PC-3 (cell line): ENCODE data around the gene KLF13. TPM values are rescaled to one million over a fixed set of nuclear protein-coding genes. Genes with fewer than 3 reads are reported as not detected.

Experiments
- ATAC-seq: fragments of 200-7000 bp; cut with Tn5 transposase; 2 replicates; pipeline ENCODE4 v1.9.1; 2020; ENCODE audit warnings: mild to moderate bottlenecking, moderate library complexity
- BruUV-seq: library from RNA; stranded (reverse); fragments of 400-500 nt; replicated peaks from 2 replicates; lab custom pipeline; 2021; lab: Mats Ljungman, UMichigan
- CTCF ChIA-PET: fragments of 300-600 bp; sonication (Branson Sonifier 250); formaldehyde crosslinking; loops from one replicate; lab custom pipeline; 2022; ENCODE audit warnings: antibody characterized with exemption; lab: Charles Lee
- POLR2A ChIA-PET: fragments of 300-600 bp; sonication (Branson Sonifier 250); formaldehyde crosslinking; loops from one replicate; lab custom pipeline; 2022; ENCODE audit warnings: antibody characterized with exemption; ENCODE audit not compliant: unreplicated experiment; lab: Charles Lee
- DNase-seq: peaks from one replicate; pipeline ENCODE4 v3.0.0-alpha.2; 2015
- H2AFZ ChIP-seq: fragments of 300-600 bp; sonication (generic); 2 replicates; pipeline ENCODE4 v1.6.0; 2016; ENCODE audit warnings: antibody characterized with exemption, low read length
- H3F3A ChIP-seq: fragments of 300-600 bp; sonication (generic); one replicate; pipeline ENCODE4 v1.6.0; 2017; ENCODE audit warnings: antibody characterized with exemption, low read length, control low read depth, mild to moderate bottlenecking; ENCODE audit not compliant: unreplicated experiment
- H3K27ac ChIP-seq: fragments of 300-600 bp; sonication (generic); 2 replicates; pipeline ENCODE4 v1.5.1; 2016; ENCODE audit warnings: mild to moderate bottlenecking, low read length
- H3K27me3 ChIP-seq: fragments of 300-600 bp; sonication (generic); 2 replicates; pipeline ENCODE4 v1.6.1; 2016; ENCODE audit warnings: low read length, mixed read lengths
- H3K36me3 ChIP-seq: fragments of 300-600 bp; sonication (generic); 2 replicates; pipeline ENCODE4 v1.6.1; 2016; ENCODE audit warnings: low read depth, mixed run types, low read length, mixed read lengths
- H3K4me1 ChIP-seq: fragments of 300-600 bp; sonication (generic); 2 replicates; pipeline ENCODE4 v1.5.1; 2016; ENCODE audit warnings: low read length; ENCODE audit not compliant: insufficient read depth
- H3K4me2 ChIP-seq: fragments of 300-600 bp; sonication (generic); 2 replicates; pipeline ENCODE4 v1.6.0; 2016; ENCODE audit warnings: low read length
- H3K4me3 ChIP-seq: fragments of 300-600 bp; sonication (generic); 2 replicates; pipeline ENCODE4 v1.5.1; 2016; ENCODE audit warnings: mild to moderate bottlenecking, low read length, mixed read lengths
- H3K79me2 ChIP-seq: fragments of 300-600 bp; sonication (generic); 2 replicates; pipeline ENCODE4 v1.6.1; 2017; ENCODE audit warnings: low read length, mixed read lengths
- H3K9ac ChIP-seq: fragments of 300-600 bp; sonication (generic); 2 replicates; pipeline ENCODE4 v1.6.0; 2016; ENCODE audit warnings: mild to moderate bottlenecking, low read length
- H3K9me2 ChIP-seq: fragments of 300-600 bp; sonication (generic); replicated peaks from 2 replicates; pipeline ENCODE4 v1.6.1; 2016; ENCODE audit warnings: mixed run types, low read length, mixed read lengths
- H3K9me3 ChIP-seq: fragments of 300-600 bp; sonication (generic); 2 replicates; pipeline ENCODE4 v1.6.1; 2016; ENCODE audit warnings: low read length, mixed read lengths
- H4K20me1 ChIP-seq: fragments of 300-600 bp; sonication (generic); 2 replicates; pipeline ENCODE4 v1.6.1; 2016; ENCODE audit warnings: low read length, mixed read lengths
- EZH2 ChIP-seq: fragments of 300-600 bp; sonication (generic); IDR thresholded peaks from one replicate; pipeline ENCODE4 v1.6.1; 2017; ENCODE audit warnings: antibody characterized with exemption, mild to moderate bottlenecking, low read length; ENCODE audit not compliant: unreplicated experiment
- EZH2phosphoT487 ChIP-seq: fragments of 300-600 bp; sonication (generic); IDR thresholded peaks from 2 replicates; pipeline ENCODE4 v1.6.1; 2018; ENCODE audit warnings: mild to moderate bottlenecking, antibody characterized with exemption, low read length, borderline replicate concordance
- intact Hi-C: fragments of 100-400 bp; cut with micrococcal nuclease; formaldehyde crosslinking; loops from 2 replicates; pipeline ENCODE4 v1.9.0; 2023
- total RNA-seq: library from RNA; depleted of rRNA; stranded (reverse); fragments of >200 nt; gene quantifications from 2 replicates; pipeline ENCODE4 v1.2.3, GENCODE V29; 2014
- TF ChIP-seq, protein P1 (sequence below): fragments of 300-600 bp; sonication (generic); conservative IDR thresholded peaks from 2 replicates; pipeline ENCODE4 v1.5.1; 2017; ENCODE audit warnings: antibody characterized with exemption, low read depth, mild to moderate bottlenecking, low read length

Gene KLF13
- total RNA-seq, 1 experiment from 2014 or later: 11.4 TPM

DNA sequence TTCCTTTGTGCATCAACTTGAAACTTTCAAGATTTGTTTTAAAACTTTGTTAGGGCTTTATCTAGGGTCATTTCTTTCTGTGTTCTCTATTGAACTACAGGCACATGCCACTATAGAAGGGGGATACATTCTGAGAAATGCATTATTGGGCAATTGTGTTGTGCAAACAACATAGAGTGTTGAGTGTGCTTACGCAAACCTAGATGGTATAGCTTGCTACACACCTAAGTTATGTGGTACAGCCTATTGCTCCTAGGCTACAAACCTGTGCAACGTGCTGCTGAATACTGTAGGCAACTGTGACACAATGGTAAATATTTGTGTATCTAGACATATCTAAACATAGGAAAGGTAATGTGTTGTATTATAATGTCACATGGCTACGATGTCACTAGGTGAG is 33.0 kb upstream of the KLF13 start:
- POLR2A ChIA-PET: no interaction called here
- intact Hi-C loops: no loop called here

DNA sequence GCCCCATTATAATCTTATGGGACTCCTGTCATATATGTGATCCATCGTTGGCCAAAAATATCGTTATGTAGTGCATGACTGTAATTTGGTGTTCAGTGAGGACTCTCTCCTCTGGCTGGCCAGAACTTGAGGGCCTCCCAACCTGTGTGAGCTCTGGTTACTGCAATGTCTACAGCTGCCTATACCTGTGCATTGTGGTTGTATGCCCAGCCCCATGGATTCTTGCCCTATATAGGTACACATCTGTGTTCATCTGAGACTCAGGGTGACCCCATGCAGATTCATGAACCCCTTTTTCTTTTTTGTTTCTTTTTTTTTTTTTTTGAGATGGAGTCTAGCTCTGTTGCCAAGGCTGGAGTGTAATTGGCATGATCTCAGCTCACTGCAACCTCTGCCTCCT is 32.6 kb upstream of the KLF13 start:
- no peak overlapping the region for H3K27ac ChIP-seq
- H3K9me3 ChIP-seq: no peaks in the 10 kb centered on the region
- no TSS peak for BruUV-seq
- H3K27me3 ChIP-seq: peaks cover 37% of the 10 kb centered on the region; the same call in 1 of the 2 replicates
- no peak overlapping the region for H3K4me2 ChIP-seq
- H3F3A ChIP-seq: no peaks in the 10 kb centered on the region
- DNase-seq (no peak), ATAC-seq (no peak)
- H3K79me2 ChIP-seq: no peaks in the 10 kb centered on the region
- intact Hi-C loops: no loop called here
- no peaks in the 10 kb centered on the region for H3K9me2 ChIP-seq
- POLR2A ChIA-PET: no interaction called here
- H3K4me3 ChIP-seq: no peak overlapping the region
- H4K20me1 ChIP-seq: no peaks in the 10 kb centered on the region
- H2AFZ ChIP-seq: no peak overlapping the region
- no peak overlapping the region for H3K9ac ChIP-seq
- H3K4me1 ChIP-seq: peaks cover 21% of the 10 kb centered on the region
- CTCF ChIA-PET: no interaction called here
- H3K36me3 ChIP-seq: no peaks in the 10 kb centered on the region
- no peak for TF ChIP-seq EZH2phosphoT487
- no peak for TF ChIP-seq EZH2
- TF ChIP-seq, protein P1, sequence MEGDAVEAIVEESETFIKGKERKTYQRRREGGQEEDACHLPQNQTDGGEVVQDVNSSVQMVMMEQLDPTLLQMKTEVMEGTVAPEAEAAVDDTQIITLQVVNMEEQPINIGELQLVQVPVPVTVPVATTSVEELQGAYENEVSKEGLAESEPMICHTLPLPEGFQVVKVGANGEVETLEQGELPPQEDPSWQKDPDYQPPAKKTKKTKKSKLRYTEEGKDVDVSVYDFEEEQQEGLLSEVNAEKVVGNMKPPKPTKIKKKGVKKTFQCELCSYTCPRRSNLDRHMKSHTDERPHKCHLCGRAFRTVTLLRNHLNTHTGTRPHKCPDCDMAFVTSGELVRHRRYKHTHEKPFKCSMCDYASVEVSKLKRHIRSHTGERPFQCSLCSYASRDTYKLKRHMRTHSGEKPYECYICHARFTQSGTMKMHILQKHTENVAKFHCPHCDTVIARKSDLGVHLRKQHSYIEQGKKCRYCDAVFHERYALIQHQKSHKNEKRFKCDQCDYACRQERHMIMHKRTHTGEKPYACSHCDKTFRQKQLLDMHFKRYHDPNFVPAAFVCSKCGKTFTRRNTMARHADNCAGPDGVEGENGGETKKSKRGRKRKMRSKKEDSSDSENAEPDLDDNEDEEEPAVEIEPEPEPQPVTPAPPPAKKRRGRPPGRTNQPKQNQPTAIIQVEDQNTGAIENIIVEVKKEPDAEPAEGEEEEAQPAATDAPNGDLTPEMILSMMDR: no peak

More for the DNA sequence above, 33.0 kb upstream of the KLF13 start:
- DNase-seq (no peak), ATAC-seq (no peak)
- no peak overlapping the region for H3K27ac ChIP-seq
- H2AFZ ChIP-seq: no peak overlapping the region
- H3K36me3 ChIP-seq: no peaks in the 10 kb centered on the region
- no peak overlapping the region for H3K9ac ChIP-seq
- no peak overlapping the region for H3K4me2 ChIP-seq
- peaks cover 37% of the 10 kb centered on the region; the same call in 1 of the 2 replicates for H3K27me3 ChIP-seq
- H3F3A ChIP-seq: no peaks in the 10 kb centered on the region
- no peak overlapping the region for H3K4me3 ChIP-seq
- TF ChIP-seq EZH2: no peak
- TF ChIP-seq EZH2phosphoT487: no peak
- TF ChIP-seq, protein P1: no peak
- BruUV-seq: no TSS peak
- CTCF ChIA-PET: no interaction called here
- no peaks in the 10 kb centered on the region for H3K9me3 ChIP-seq
- no peaks in the 10 kb centered on the region for H3K79me2 ChIP-seq
- peaks cover 21% of the 10 kb centered on the region for H3K4me1 ChIP-seq
- no peaks in the 10 kb centered on the region for H4K20me1 ChIP-seq
- H3K9me2 ChIP-seq: no peaks in the 10 kb centered on the region

DNA sequence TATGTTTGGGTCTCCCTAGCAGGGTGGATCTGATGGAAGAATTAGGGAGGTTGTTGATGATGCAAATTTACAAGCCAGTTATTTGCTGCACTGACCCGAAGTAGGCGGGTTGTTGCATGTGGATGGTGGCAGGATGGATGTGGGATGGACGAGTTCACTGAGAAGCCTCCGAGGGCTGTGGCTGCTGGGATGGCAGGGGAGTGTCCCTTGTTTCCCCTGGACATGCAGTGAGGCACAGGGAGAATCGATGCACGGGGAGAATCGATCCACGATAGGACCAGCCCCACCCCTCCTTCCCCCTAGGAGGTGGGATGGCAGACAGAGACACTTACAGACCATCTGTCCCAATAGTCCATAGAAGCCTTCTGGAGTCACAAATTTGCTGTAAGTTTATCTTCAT is 31.0 kb upstream of the KLF13 start:
- H2AFZ ChIP-seq: no peak overlapping the region
- ATAC-seq (no peak), DNase-seq (no peak)
- H3K4me3 ChIP-seq: no peak overlapping the region
- no peaks in the 10 kb centered on the region for H3K9me2 ChIP-seq
- H3K79me2 ChIP-seq: no peaks in the 10 kb centered on the region
- peaks cover 30% of the 10 kb centered on the region; the same call in 1 of the 2 replicates for H3K27me3 ChIP-seq
- H3K9me3 ChIP-seq: no peaks in the 10 kb centered on the region
- H4K20me1 ChIP-seq: no peaks in the 10 kb centered on the region
- no peaks in the 10 kb centered on the region for H3F3A ChIP-seq
- no peak overlapping the region for H3K4me2 ChIP-seq
- H3K4me1 ChIP-seq: peaks cover 21% of the 10 kb centered on the region
- POLR2A ChIA-PET: interaction anchor here (0.7 kb wide), 1 partner anchor 159 kb away, joined by 5 read pairs; no protein-coding TSS in a partner anchor
- CTCF ChIA-PET: no interaction called here
- no peak overlapping the region for H3K27ac ChIP-seq
- intact Hi-C loops: loop anchor here (2.0 kb wide), 1 partner anchor 31 kb away; the partner anchor contains the start of gene KLF13
- no TSS peak for BruUV-seq
- TF ChIP-seq, protein P1: no peak
- TF ChIP-seq EZH2 (no peak), EZH2phosphoT487 (no peak)
- H3K9ac ChIP-seq: no peak overlapping the region
- no peaks in the 10 kb centered on the region for H3K36me3 ChIP-seq
